Activated CD8-positive, alpha-beta T cell treated with anti-CD3 and anti-CD28 coated beads for 36 hours (primary cell): ENCODE data around the gene TFR2. TPM values are rescaled to one million over a fixed set of nuclear protein-coding genes. Genes with fewer than 3 reads are reported as not detected.

Experiments
- ATAC-seq: fragments of 200-7000 bp; cut with Tn5 transposase; one replicate; pipeline ENCODE4 v1.10.0; 2021; ENCODE audit warnings: mild to moderate bottlenecking, moderate library complexity
- CTCF ChIA-PET: fragments of 350-600 bp; sonication (Branson Sonifier 250); formaldehyde crosslinking; loops from one replicate; lab custom pipeline; 2021; ENCODE audit warnings: antibody characterized with exemption; lab: Charles Lee
- POLR2A ChIA-PET: fragments of 350-600 bp; sonication (Branson Sonifier 250); formaldehyde crosslinking; loops from one replicate; lab custom pipeline; 2021; ENCODE audit warnings: antibody characterized with exemption; lab: Charles Lee
- DNase-seq: peaks from one replicate; pipeline ENCODE4 v3.0.0-alpha.2; 2020
- H3K27ac Mint-ChIP-seq: one replicate; pipeline ENCODE4 v1.8.0; 2021; ENCODE audit warnings: mild to moderate bottlenecking, mixed read lengths
- H3K27me3 Mint-ChIP-seq: one replicate; pipeline ENCODE4 v1.8.0; 2021; ENCODE audit warnings: mixed read lengths
- H3K36me3 Mint-ChIP-seq: one replicate; pipeline ENCODE4 v1.8.0; 2021; ENCODE audit warnings: low read depth, mixed read lengths
- H3K4me1 Mint-ChIP-seq: one replicate; pipeline ENCODE4 v1.8.0; 2021; ENCODE audit warnings: low read depth, mixed read lengths
- H3K4me3 Mint-ChIP-seq: one replicate; pipeline ENCODE4 v1.8.0; 2021; ENCODE audit warnings: mild to moderate bottlenecking, moderate library complexity, mixed read lengths
- H3K9me3 Mint-ChIP-seq: one replicate; pipeline ENCODE4 v1.8.0; 2021; ENCODE audit warnings: mixed read lengths
- intact Hi-C: fragments of 100-400 bp; cut with micrococcal nuclease; formaldehyde crosslinking; loops from one replicate; pipeline ENCODE4 v1.10.0; 2022
- total RNA-seq, 2 experiments: library from RNA; stranded (reverse); gene quantifications; one replicate each; pipeline ENCODE4 v1.2.3, GENCODE V29; 2021
- TF ChIP-seq, protein P1 (sequence below): fragments of 200-600 bp; IDR thresholded peaks from one replicate; pipeline ENCODE4 v1.8.0; 2022; ENCODE audit warnings: antibody characterized with exemption, mild to moderate bottlenecking

Gene TFR2
- total RNA-seq, 2 experiments from 2014 or later = 11.3 to 11.9 TPM

DNA sequence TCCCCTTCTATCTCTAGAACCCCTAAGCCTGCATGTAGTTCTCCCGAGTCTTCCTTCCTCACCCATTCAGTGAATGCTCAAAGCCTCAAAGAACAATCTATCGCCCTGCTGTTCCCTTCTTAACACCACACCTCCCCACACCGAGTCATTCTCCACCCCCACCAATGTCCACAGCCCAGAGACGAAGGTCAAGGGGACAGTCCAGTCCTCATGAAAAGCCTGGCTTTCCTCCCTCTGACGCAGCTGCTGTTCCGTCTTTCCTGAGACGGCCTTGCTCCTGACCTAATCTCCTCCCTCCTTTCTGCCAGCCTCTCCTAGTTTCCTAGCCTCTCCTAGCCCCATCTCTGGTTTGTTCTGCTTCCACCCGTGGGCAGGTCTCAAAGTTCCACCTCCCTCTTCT is 19.8 kb downstream of the TFR2 start:
- DNase-seq (no peak), ATAC-seq (no peak)
- Mint-ChIP-seq H3K27me3 (no peaks in the 10 kb centered on the region), H3K4me1 (peaks cover 9% of the 10 kb centered on the region), H3K4me3 (no peak overlapping the region), H3K36me3 (no peaks in the 10 kb centered on the region), H3K27ac (no peak overlapping the region), H3K9me3 (no peaks in the 10 kb centered on the region)
- TF ChIP-seq, protein P1, sequence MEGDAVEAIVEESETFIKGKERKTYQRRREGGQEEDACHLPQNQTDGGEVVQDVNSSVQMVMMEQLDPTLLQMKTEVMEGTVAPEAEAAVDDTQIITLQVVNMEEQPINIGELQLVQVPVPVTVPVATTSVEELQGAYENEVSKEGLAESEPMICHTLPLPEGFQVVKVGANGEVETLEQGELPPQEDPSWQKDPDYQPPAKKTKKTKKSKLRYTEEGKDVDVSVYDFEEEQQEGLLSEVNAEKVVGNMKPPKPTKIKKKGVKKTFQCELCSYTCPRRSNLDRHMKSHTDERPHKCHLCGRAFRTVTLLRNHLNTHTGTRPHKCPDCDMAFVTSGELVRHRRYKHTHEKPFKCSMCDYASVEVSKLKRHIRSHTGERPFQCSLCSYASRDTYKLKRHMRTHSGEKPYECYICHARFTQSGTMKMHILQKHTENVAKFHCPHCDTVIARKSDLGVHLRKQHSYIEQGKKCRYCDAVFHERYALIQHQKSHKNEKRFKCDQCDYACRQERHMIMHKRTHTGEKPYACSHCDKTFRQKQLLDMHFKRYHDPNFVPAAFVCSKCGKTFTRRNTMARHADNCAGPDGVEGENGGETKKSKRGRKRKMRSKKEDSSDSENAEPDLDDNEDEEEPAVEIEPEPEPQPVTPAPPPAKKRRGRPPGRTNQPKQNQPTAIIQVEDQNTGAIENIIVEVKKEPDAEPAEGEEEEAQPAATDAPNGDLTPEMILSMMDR = no peak
- CTCF ChIA-PET = interaction anchor here (0.7 kb wide), 1 partner anchor 8 kb away, joined by 3 read pairs; no protein-coding TSS in a partner anchor
- POLR2A ChIA-PET = no interaction called here
- intact Hi-C loops = no loop called here

DNA sequence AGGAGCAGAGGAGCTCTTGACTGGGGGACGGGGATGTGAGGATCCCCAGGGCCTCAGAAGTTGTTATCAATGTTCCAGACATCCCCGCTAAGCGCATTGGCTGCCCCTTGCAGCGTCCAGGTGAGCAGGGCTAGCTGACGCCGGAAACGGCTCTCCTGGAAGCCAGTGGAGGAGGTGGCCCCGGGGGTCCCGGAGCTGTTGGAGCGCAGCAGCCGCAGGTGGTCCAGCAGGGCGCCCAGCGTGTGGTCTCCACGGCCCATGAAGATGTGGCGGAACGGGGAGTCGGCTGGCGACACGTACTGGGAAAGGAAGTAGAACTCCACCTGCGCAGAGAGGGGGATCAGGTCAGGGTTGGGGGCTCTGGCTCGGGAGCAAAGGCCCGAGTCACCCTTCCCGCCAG is 20.5 kb downstream of the TFR2 start:
- CTCF ChIA-PET = no interaction called here
- Mint-ChIP-seq H3K4me3 (no peak overlapping the region), H3K27me3 (no peaks in the 10 kb centered on the region), H3K4me1 (peaks cover 2% of the 10 kb centered on the region), H3K9me3 (no peaks in the 10 kb centered on the region), H3K27ac (no peak overlapping the region), H3K36me3 (no peaks in the 10 kb centered on the region)
- ATAC-seq = no peak
- intact Hi-C loops = no loop called here
- POLR2A ChIA-PET = no interaction called here
- TF ChIP-seq, protein P1 = no peak
- DNase-seq = no peak

DNA sequence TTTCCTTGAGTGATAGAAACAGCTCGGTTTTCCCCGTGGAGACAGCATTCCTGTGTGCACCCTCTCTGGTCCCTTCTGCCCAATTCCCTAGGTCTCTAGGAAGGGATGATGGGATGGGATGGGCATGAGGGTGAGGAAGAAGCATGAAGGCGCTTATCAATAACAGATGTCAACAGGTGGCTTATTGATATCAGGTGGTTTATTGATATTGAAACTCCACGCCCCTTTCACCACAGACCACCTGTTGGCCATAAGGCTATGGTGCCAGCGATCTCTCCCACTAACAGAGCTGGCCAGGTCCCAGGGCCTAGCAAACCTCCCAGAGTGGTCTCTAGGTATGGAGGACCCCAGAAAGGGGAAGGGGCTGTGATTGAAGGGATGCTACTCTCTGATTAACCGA is 21.1 kb downstream of the TFR2 start:
- Mint-ChIP-seq H3K27me3 (no peaks in the 10 kb centered on the region), H3K27ac (no peak overlapping the region), H3K4me3 (no peak overlapping the region), H3K9me3 (no peaks in the 10 kb centered on the region), H3K36me3 (no peaks in the 10 kb centered on the region), H3K4me1 (no peaks in the 10 kb centered on the region)
- ChIA-PET POLR2A (no interaction called here), CTCF (interaction anchor here (1.1 to 1.2 kb wide), 2 partner anchors 9 to 13 kb away, joined by 3 to 4 read pairs; no protein-coding TSS in a partner anchor)
- DNase-seq (no peak), ATAC-seq (no peak)
- TF ChIP-seq, protein P1 = no peak
- intact Hi-C loops = no loop called here

DNA sequence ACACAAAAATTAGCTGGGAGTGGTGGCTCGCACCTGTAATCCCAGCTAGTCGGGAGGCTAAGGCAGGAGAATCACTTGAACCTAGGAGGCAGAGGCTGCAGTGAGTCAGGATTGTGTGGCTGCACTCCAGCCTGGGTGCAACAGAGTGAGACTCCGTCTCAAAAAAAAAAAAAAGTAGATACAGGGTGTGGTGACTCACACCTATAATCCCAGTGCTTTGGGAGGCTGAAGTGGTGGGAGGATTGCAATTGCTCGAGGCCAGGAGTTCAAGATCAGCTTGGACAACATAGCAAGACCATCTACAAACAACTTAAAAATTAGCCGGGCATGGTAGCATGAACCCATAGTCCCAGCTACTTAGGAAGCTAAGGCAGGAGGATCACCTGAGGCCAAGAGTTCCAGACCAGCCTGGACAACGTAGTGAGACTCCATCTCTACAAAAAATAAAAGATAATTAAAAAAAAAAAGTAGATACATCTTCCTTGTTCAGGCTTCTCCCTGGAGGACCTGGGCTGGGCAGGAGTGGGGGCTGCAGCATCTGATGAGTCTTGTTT is 27.0 kb downstream of the TFR2 start:
- Mint-ChIP-seq H3K27me3 (no peaks in the 10 kb centered on the region), H3K4me1 (peaks cover 9% of the 10 kb centered on the region), H3K27ac (no peak overlapping the region), H3K9me3 (no peaks in the 10 kb centered on the region), H3K36me3 (peaks cover 2% of the 10 kb centered on the region), H3K4me3 (no peak overlapping the region)
- DNase-seq (no peak), ATAC-seq (no peak)
- TF ChIP-seq, protein P1 = no peak
- POLR2A ChIA-PET = interaction anchor here (0.7 to 2.1 kb wide), 5 partner anchors 9 to 272 kb away, joined by 3 to 6 read pairs (median 4); no protein-coding TSS in a partner anchor
- CTCF ChIA-PET = interaction anchor here (1.0 to 4.9 kb wide), 7 partner anchors 9 to 91 kb away, joined by 3 to 36 read pairs (median 5); no protein-coding TSS in a partner anchor
- intact Hi-C loops = no loop called here

DNA sequence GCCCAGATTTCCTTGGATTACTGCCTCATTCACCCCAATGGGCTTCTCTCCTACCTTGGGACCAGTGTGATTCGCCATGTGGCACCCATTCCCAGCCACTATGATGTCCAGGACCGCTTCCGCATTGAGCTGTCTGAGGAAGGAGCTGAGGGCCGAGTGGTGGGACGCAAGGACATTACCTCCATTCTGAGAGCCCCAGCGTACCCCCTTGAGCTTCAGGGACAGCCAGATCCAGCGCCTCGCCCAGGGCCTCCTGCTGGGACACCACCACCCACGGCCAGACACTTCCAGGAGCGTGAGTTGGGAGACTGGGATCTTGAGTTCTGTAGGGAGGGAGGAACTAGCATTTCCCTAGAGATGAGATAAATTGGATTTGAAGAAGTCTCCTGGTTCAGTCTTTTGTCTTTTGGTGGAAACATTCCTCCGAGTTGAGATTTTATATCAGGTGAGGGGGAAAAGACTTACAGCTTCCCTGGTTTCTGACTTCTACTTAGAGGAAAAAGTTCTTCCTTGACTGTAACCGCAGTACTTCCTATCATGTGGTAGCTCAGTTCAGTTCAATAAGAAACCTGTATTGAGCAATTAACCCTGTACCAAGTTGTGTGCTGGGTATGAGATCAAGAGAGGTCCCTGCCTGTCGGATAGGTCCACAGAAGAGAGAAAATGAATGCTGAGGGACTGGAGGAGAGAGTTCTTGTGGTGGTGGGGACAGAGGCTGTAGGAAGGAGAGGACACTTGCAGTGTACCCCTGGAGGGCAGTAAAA is 27.8 kb downstream of the TFR2 start:
- H3K27ac Mint-ChIP-seq = peak overlapping the region; percentile 12
- peak overlapping the region; percentile 88 for H3K4me3 Mint-ChIP-seq
- H3K36me3 Mint-ChIP-seq = peaks cover 2% of the 10 kb centered on the region
- ATAC-seq (no peak), DNase-seq (no peak)
- ChIA-PET CTCF (interaction anchor here (0.6 to 4.9 kb wide), 14 partner anchors 8 to 239 kb away, joined by 3 to 36 read pairs (median 6); partner anchors contain the start of genes FBXO24, LRCH4, POP7 and SLC12A9), POLR2A (interaction anchor here (0.7 to 2.4 kb wide), 9 partner anchors 10 to 599 kb away, joined by 3 to 6 read pairs (median 4); partner anchors contain the start of genes FBXO24, LRCH4 and ZKSCAN1)
- TF ChIP-seq, protein P1 = no peak
- peaks cover 9% of the 10 kb centered on the region for H3K4me1 Mint-ChIP-seq
- no peaks in the 10 kb centered on the region for H3K27me3 Mint-ChIP-seq
- no peaks in the 10 kb centered on the region for H3K9me3 Mint-ChIP-seq
- intact Hi-C loops = no loop called here
